Ovary (tissue), 9 donors: Measurements from ENCODE around the gene ADRB1. TPM values are rescaled to one million over a fixed set of nuclear protein-coding genes. Genes with fewer than 3 reads are reported as not detected.
A peak's percentile ranks its signal among the peaks of the same experiment; 100 is the strongest.

Source experiments
- DNase-seq, 5 donors: peaks; one replicate each; pipeline ENCODE4 v3.0.0-alpha.2; 2019 to 2020
- H3K27ac ChIP-seq, 2 donors: fragments of 200-600 bp; one replicate each; pipeline versions ENCODE4 v1.5.1 to v1.8.0; 2019 to 2022
- H3K27me3 ChIP-seq: fragments of 200-600 bp; one replicate; pipeline ENCODE4 v1.8.0; 2022
- H3K36me3 ChIP-seq: fragments of 200-600 bp; sonication (generic); one replicate; pipeline ENCODE4 v1.5.1; 2019
- H3K4me1 ChIP-seq: one replicate; pipeline ENCODE4 v1.8.1; 2013; ENCODE audit warnings: mild to moderate bottlenecking, moderate library complexity; ENCODE audit not compliant: insufficient read depth
- H3K4me3 ChIP-seq: fragments of 200-600 bp; sonication (generic); one replicate; pipeline ENCODE4 v1.5.1; 2017
- H3K9me3 ChIP-seq, 2 donors: fragments of 200-600 bp in 1 of 2; sonication (generic) in 1 of 2; one replicate each; pipeline versions ENCODE4 v1.5.1 to v1.8.1; 2013 to 2019; ENCODE audit warnings: mild to moderate bottlenecking in 1 of 2, moderate library complexity in 1 of 2
- CTCF ChIP-seq, 3 donors: fragments of 450-650 bp in 2 of 3; fragments of 200-600 bp in 1 of 3; IDR thresholded peaks; one replicate each; pipeline versions ENCODE4 v1.5.1 to v1.8.0; 2016 to 2022; ENCODE audit warnings: antibody characterized with exemption in 3 of 3, mild to moderate bottlenecking in 1 of 3
- EP300 ChIP-seq: sonication (generic); formaldehyde crosslinking; IDR thresholded peaks from one replicate; pipeline ENCODE4 v1.6.1; 2017; ENCODE audit warnings: antibody characterized with exemption
- POLR2A ChIP-seq: fragments of 450-650 bp; IDR thresholded peaks from one replicate; pipeline ENCODE4 v1.6.1; 2017; ENCODE audit warnings: antibody characterized with exemption, mild to moderate bottlenecking, moderate library complexity
- WGBS, 3 donors: extraction: QIAGEN DNeasy Blood & Tissue Kit in 1 of 3; methylation state at CpG; one replicate each; pipeline versions ENCODE4 v1.1.5 to v1.1.7; 2013 to 2017; 5-methylcytosine and 5-hydroxymethylcytosine counted together
- intact Hi-C, 4 donors: fragments of 100-400 bp; cut with DNase I; formaldehyde crosslinking; loops; one replicate each; pipeline versions ENCODE4 v1.11.0 to v1.15.1; 2022 to 2023
- polyA plus RNA-seq, 2 donors: library from polyadenylated mRNA; stranded (reverse); fragments of 200-250 nt in 1 of 2; fragments of 350-450 nt in 1 of 2; fragmentation: Illumina TruSeq in 1 of 2; extraction: RNeasy Lipid Tissue Mini Kit (QIAGEN cat#74804) in 1 of 2; gene quantifications; one replicate each; pipeline ENCODE4 v1.2.3, GENCODE V29; 2013 to 2014
- total RNA-seq, 7 donors: library from RNA; depleted of rRNA in 2 of 7; stranded (reverse); fragments of >200 nt in 2 of 7; fragmentation: NEBNext Ultra II Directional in 3 of 7; extraction: Animal tissue kit (Norgen Biotek cat#: 25700) in 3 of 7; gene quantifications; one replicate each; pipeline versions ENCODE4 v1.1.0 to v1.2.4, GENCODE V29; 2016 to 2023
- donor health status: DM: no; HTN: no; CAD: no; lungs with moderate emphysema.
- donor health status: DM: no; HTN: no; CAD: no.
- donor health status: Bipolar disorder and iron deficiency.
- donor health status: DM: yes; HTN: yes; CAD: no.
- donor health status: DM: no; HTN: no; CAD: no.
- donor health status: DM: yes; HTN: yes; CAD: no.

The ADRB1 gene
- total and polyA plus RNA-seq, 9 donors = 0.13 to 1.1 (median 0.23) TPM; not detected in 3

GRCh38 chr10:114017873-114018272, 25.8 kb upstream of the ADRB1 start:
- no peaks in the 10 kb centered on the region for H3K9me3 ChIP-seq
- WGBS, 3 donors = 44 to 65% (median 48%) methylated on average over 5 of the region's 5 CpGs
- no peak for DNase-seq
- no peak overlapping the region for H3K4me3 ChIP-seq
- peaks cover 2% of the 10 kb centered on the region for H3K4me1 ChIP-seq
- H3K27ac ChIP-seq = no peak overlapping the region
- H3K36me3 ChIP-seq = no peaks in the 10 kb centered on the region
- no peak for TF ChIP-seq POLR2A
- no peak for TF ChIP-seq EP300
- TF ChIP-seq CTCF (IDR thresholded peaks at IDR 0.05) = no peak
- H3K27me3 ChIP-seq = no peaks in the 10 kb centered on the region
- intact Hi-C loops = no loop called here

- Histone ChIP-seq H3K4me3 (no peak overlapping the region), H3K27me3 (no peaks in the 10 kb centered on the region), H3K9me3 (no peaks in the 10 kb centered on the region), H3K4me1 (peaks cover 2% of the 10 kb centered on the region), H3K27ac (no peak overlapping the region), H3K36me3 (no peaks in the 10 kb centered on the region)
- DNase-seq = no peak
- intact Hi-C loops = no loop called here
- WGBS, 3 donors = 93 to 98% (median 93%) methylated on average over 4 of the region's 4 CpGs
- TF ChIP-seq POLR2A = no peak
- TF ChIP-seq EP300 = no peak
- TF ChIP-seq CTCF (IDR thresholded peaks at IDR 0.05) = no peak
Measured at GRCh38 chr10:114019226-114019625, 24.4 kb upstream of the ADRB1 start.

GRCh38 chr10:114021154-114021553, 22.5 kb upstream of the ADRB1 start:
- Histone ChIP-seq H3K27me3 (no peaks in the 10 kb centered on the region), H3K27ac (no peak overlapping the region), H3K4me1 (peaks cover 2% of the 10 kb centered on the region), H3K36me3 (no peaks in the 10 kb centered on the region), H3K9me3 (no peaks in the 10 kb centered on the region), H3K4me3 (no peak overlapping the region)
- intact Hi-C loops = no loop called here
- 61 to 77% (median 74%) methylated on average over 3 of the region's 3 CpGs for WGBS, 3 donors
- DNase-seq = no peak
- no peak for TF ChIP-seq CTCF (IDR thresholded peaks at IDR 0.05)
- no peak for TF ChIP-seq POLR2A
- TF ChIP-seq EP300 = no peak

GRCh38 chr10:114021717-114022680, 21.7 kb upstream of the ADRB1 start:
- no peaks in the 10 kb centered on the region for H3K36me3 ChIP-seq
- 15 to 17% (median 16%) methylated on average over 14 of the region's 14 CpGs for WGBS, 3 donors
- H3K4me3 ChIP-seq = no peak overlapping the region
- DNase-seq = peak in 3 of 5 donors; percentile 18 to 56 (median 19)
- TF ChIP-seq CTCF (IDR thresholded peaks at IDR 0.05) (no peak), EP300 (no peak), POLR2A (no peak)
- peaks cover 2% of the 10 kb centered on the region for H3K4me1 ChIP-seq
- no peaks in the 10 kb centered on the region for H3K27me3 ChIP-seq
- intact Hi-C loops = no loop called here
- H3K9me3 ChIP-seq = no peaks in the 10 kb centered on the region
- H3K27ac ChIP-seq = no peak overlapping the region
